Activated T-cell treated with anti-CD3 and anti-CD28 coated beads for 48 hours (primary cell): ENCODE results near the gene SLC25A21.
"Not testable (repeated sequence)": the region's sequence is repeated elsewhere in the genome, so short reads cannot be mapped to it uniquely, and the experiment has no call there.

Source experiments
- DNase-seq: peaks from one replicate; pipeline ENCODE4 v3.0.0-alpha.2; 2020; ENCODE audit warnings: low read depth

Gene SLC25A21

DNA sequence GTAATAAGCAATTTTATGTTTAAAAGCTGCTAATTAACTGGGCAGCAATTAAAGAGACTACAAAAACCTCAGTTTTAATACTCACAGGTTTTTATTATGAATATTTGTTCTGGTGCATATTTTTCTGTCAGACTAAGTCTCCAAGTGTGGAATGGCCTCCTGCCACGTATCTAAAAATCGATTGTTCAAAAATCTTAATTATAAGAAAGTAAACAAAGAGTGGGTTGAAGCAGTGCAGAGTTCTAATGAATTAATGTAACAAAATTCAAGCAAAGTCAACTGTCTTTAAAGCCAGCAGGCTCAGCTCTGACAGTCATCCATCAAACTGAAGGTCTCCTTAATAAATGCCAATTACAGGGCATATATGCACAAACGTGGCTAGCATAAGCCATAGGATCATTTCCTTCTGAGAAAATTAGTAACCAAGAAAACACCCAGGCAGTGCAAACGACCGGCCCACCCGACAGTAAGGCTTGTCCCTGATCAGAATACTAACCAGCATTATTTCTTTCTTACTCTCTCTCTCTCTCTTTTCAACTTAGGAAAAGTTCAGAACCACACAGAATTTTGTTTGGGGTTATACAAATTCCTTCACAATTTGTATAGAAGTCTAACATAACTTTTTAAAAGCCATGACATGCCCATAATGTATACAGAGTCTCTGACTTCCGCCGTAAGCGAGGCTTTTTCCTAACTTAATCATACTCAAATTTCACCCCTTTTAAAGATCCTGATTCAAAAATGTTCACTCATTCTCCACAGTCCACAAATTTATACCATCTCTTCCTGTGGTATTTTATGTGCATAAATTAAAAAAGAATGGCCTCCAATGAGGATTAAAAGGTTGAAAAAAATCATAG lies 83.8 kb downstream of the SLC25A21 start:
- DNase-seq: no peak

DNA sequence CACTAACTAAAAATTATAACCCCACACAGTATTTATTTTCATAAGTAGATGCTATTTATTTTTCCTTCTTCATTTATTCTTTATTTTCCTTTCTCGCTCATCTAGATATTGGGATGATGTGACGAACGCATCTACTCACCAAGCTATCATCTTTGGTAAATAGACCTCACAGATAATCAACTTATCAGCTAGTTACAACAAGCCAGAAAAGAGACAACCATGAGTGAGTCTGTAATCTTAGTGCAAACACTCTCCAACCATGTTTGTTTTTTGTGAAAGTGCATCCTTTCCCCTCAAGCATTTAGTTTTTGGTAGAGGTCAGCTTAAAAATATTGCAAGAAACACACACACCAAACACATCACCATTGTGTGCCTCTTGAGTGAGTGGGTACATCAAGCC lies 84.9 kb downstream of the SLC25A21 start:
- no peak for DNase-seq

DNA sequence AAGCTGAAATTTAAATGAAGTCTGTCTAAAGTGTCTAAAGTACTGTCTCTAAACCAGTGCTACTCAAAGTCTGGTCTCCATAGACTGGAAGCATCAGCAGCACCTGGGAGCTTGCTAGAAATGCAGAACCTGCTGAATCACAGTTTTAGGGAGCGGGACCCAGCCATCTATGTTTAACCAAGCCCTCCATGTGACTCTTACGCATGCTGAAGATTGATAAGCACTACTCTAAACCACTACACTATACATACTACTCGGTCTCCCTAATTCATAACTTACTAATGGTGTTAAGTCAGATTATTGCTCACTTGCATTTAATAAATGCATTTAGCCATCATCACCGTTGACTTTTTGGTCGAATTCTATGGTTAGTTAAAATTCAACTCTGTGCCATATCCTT lies 88.8 kb downstream of the SLC25A21 start:
- no peak for DNase-seq

DNA sequence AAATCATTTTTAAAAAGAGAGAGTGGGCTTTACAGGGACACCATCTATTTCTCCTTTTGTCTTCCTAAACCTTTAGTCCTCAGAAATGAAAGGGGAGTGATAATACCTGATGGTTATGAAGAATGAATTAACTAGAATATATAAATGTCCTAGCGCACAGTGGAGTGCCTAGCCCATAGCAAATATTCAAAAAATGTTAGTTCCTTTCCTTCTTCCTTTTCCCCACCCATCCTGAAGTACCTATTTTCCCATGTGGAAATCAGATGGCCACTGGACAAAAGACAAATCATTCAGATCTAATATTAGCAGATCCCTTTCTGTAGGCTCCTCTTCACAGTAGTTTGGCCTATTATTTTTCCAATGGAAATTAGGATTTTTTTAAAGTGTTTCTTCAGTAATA lies 90.0 kb downstream of the SLC25A21 start:
- DNase-seq: no peak

DNA sequence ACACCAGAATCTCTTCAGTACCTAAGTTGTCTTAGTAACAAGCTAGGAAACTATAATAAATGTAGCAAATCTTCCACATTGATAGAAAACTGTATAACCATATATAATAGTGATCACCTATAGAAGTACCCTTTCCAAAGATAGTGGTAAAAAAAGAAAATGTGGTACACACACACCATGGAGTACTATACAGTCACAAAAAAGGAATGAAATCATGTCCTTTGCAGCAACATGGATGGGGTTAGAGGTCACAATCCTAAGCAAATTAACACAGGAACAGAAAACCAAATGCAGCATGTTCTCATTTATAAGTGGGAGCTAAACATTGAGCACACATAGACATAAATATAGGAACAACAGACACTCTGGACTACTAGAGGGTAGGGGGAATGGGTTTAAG lies 90.5 kb downstream of the SLC25A21 start:
- no peak for DNase-seq

DNA sequence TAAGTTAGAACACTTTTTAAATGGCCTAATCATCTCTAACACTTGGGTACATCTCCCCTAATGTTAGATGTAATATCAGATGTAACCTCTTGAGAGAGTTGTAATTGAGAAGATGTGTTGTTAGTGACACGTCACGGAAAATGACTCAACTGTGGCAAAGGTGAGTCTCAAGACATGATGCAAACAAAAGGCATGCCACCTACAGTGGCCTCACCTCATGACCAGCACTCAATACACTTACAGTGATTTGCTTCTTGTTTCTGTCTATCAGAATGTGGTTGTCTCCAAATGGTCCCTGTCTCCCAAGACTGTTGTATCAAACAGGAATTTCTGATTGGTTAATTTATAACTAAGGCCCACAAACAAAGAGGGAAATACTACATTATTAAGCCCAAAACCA lies 91.2 kb downstream of the SLC25A21 start:
- DNase-seq: no peak

DNA sequence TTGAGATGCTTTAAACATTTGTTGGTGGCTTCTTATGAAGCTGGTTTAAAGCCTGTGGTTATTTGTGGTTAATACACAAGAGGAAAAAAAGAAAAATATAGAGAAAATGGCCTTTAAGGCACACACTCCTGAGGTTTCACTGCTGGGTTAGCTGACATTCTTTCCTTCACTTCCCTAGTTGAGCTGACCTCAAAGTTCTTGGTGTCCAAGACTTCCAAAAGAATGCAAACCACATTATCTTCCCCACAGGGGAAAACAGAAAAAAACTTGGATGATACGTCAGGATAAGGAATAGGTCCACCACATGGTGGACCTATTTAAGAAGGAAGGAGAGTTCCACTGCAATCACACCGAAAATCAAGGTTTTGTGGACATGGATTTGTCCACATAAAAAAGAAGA lies 94.3 kb downstream of the SLC25A21 start:
- no peak for DNase-seq

DNA sequence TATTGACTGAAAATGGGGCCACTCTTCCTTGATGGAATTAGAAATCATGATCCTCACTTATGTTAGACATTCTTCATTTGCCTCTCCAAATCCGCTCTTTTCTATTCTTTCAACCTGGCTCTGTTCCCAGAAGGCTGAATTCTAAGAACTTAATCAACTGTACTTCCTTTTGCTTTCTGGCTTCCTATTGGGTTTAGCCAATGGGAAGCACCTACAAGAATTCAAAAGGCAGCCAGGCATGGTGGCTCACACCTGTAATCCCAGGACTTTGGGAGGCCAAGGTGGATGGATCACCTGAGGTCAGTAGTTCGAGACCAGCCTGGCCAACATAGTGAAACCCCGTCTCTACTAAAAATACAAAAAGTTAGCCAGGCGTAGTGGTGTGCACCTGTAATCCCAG lies 98.1 kb downstream of the SLC25A21 start:
- DNase-seq: not testable (repeated sequence)

DNA sequence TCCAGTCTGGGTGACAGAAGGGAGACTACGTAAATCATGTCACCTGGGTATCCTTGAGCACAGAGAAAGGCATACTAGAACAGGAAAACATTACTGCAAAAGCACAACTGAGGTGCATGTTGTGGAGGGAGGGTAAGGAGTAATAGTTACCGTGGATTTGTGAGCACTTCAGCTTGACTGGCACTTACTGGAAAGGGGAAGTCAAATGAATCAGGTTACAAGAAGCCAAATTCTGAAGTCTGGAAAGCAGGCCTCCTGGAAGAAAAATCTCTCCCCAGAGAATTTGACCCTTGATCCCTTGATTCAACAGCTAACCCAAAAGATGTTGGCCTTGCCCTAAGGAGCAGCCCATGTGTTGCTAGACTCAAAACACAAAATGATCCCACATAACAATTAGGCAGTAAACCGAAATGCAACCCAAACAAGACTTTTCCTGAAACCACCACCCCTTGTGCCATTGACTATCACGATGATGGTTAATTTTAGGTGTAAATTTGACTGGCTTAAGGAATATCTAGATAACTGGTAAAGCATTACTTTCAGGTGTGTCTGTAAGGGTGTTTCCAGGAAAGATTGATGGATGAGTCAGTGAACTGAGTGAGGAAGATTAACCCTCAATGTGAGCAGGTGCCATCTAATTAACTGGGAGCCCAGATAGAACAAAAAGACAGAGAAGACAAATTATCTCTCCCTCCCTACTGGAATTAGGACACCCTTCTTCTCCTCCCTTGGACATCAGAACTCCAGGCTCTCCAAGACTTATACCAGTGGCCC lies 108.8 kb downstream of the SLC25A21 start:
- no peak for DNase-seq

DNA sequence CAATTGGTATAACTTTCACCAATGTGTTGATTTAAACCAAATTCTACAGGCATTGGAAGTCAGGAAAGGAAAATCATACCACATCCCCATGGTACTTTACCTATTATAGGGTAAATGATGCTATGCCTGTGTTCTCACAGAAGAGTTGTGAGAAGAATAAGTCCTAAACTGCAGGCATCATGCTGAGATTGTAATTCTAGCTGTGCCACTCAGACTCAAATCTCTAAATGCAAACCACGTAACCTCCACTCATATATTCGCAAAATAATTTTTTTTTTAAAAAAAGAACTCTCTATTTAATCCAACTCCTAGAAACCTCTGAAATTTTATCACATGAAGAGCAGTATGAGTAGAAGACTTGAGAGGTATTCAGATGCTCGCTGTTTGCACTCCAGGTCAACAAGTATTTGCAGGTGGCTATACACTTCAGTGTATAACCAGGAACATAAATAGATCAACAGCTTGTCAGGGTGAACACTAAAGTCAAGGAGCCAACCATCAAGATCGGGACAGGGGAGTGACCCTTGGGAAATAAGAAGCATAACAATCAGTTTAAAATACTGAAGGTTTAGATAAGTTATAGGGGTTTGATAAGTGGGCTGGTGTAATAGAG lies 110.1 kb downstream of the SLC25A21 start:
- DNase-seq: no peak

DNA sequence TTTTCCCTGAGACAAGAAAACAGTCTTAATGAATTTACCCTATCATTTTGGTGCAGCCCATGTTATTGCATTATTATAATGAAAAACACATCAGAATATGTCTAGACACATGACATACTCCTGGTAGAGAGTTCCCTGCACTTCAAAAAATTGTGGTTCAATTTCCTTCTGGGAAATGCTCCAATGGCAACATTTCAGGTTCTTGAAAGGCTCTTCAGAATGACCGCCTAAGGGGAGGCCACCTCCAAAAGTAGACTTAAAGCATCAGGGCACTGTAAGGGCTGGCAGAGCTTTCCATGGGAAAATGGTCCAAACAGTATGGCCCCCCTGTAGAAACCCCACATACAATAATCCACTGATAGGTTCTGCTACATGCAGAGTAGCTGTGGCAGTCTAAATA lies 110.7 kb downstream of the SLC25A21 start:
- DNase-seq: no peak

DNA sequence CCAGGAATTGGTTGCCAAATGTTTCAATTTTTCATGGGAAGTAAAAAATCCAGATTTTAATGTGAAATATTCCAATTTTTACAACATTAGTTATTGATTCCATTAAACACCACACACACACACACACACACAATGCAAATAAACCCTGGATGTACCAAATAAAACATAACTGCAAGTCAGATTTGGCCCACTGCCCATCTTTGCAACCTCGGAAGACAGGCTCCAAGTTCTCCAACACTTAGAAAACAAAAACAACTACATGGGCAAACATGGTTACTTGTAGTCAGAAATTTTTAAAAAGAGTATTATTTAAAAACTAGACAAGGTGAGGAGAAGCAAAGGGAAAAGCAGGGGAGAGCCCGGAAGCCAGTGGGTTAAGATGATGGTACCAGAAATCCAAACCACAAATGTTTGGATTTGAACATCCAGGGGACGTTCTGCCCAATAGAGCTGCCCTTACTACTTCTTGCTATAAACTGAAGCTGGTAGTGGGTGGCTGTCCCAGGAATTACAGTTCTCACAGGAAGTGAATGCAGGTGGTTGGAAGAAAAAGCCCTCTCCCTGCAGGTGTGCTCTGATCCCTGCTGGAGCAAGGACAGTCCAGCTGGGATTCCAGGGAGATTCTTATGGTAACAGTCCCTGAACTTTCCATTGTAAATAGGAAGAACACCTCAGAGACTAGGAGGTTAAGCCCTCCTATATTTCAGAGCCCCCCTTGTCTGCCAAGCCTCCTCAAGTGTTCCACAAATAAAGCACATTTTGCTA lies 111.7 kb downstream of the SLC25A21 start:
- no peak for DNase-seq

DNA sequence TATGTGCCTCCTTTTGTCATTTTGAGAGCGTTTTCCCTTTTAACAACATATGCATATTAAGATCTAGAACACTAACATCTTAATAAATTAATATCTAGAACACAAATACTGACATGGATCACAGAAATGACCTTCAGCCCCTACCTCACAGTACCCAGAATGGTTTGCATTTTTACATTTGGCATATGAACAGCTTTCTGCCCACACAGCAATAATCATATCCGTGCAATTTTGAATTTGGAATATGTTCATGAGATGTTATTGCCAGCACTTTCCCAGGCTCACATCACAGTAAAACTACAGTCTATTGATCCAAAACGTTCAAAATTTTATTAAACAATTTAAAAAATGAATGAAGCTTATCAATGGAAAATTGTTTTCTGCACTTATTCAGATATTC lies 114.6 kb downstream of the SLC25A21 start:
- DNase-seq: no peak

DNA sequence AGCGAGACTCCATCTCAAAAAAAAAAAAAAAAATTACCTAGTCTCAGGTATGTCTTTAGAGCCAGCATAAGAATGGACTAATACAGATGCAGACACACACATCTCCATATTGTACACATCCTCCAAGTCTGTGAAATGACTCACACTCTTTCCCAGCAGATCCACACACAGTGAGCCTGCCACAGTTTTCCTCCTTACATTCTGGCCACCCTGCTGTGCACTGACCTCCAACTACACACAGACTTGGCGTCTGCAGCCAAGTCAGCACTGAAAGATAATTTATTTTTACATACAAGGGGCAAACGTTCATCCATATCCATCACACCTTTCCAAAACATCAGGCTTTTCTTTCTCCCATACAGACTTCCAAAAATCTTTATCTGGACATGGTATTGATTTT lies 115.9 kb downstream of the SLC25A21 start:
- DNase-seq: no peak

DNA sequence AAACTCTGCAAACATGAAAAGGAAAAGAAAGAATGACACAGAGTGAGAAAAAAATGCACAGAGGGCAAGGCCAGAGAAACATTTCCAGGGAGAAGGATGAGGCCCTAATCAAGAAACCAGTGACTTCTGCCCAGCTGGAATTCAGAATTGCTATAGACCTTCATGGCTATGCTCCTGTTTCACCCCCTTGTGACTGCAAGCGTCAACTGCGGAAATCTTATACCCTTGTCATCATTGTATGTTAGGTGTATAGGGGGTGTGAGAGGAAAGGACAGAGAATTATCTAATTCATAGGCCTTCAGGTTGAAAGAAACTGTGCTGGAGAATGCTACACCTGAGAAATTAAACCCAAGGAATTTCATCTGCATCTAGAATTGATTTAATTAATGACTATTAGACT lies 117.5 kb downstream of the SLC25A21 start:
- no peak for DNase-seq

DNA sequence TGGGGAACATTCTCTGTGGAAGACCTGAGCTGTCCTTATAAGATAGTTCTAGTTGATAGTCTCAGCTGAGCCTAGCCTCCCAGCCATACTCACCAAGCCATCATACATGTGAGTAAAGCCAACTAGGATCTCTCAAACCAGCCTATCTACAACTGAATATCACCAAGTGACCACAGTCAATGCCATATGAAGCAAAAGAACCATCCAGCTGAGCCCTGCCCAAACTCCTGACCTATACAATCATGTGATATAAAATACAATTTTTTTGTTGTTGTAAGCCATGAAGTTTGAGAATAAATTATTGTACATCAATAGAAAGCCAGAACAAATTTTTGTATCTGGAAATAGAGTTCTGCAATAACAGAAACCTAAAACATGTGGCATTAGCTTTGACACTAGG lies 118.3 kb downstream of the SLC25A21 start:
- DNase-seq: no peak

DNA sequence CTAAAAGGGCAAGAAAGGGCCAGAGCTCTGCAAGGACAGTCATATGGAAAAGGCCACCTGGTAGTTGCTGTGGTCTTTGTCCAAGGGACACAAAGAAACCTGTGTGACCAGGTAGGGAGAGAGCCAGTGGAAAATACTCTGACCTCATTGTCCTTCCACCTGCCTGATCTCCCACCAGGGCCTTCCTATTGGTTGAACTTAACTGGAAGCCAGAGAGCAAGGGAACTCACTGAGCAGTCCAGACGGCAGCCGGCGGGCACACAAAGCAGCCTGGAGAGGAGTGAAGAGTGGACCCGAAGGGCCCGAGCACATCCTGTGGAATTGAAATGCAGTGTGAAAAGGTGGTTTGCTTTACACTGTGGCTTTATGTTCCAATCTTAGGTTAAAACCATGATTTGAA lies 120.7 kb downstream of the SLC25A21 start:
- DNase-seq: no peak

DNA sequence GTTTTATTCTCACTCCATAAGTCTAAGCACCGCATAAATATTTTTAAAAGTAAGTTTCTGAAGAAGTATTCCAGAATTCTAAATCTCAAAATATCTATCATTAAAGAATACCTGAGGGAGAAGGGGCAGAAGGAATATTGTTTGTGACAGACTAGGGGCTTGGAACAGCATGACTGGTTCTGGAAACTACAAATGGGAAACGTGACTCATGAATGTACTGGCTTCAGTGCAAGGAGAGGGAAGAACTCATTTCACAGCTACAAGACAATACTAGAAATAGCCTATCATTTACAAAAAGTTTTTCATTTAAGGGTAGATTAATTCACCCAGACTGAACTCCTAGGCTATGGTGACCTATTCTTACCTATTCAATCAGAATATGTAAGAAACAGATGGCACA lies 121.3 kb downstream of the SLC25A21 start:
- no peak for DNase-seq

DNA sequence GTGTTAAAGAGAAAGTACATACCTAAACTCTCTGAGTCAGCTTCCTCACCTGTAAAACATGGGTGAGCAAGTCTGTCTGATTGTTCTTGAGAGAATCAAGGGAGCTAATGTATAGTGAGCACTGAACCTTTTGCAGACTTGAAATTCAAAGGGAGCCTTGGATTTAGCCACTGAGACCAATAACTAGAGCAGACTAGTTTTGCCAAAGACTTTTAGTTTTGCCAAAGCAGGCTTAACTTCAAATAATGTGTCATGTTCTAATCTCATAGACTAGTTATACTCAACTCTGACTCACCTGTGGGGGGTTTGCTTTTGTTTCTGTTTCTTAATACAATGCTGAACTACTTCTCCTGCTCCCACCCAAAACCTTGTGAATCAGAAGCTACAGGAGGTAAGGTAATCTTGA lies 123.7 kb downstream of the SLC25A21 start:
- DNase-seq: no peak

DNA sequence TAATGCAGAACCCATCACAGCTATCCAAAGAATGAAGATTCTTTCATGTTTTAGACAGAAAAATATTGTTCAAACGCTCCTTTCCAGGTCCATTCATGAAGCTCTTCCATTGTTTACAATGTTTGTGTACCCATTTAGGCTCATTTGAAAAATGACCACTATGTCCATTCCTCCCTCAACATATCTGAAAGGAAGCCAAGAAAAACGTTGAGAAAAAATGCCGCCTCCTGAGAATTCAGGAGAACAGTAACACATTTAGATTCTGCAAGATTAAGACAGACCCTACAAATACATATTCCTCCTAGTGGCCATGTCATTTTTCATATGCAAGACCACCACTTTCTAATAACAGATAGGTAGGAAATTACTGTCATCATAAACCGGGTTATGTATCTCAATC lies 124.4 kb downstream of the SLC25A21 start:
- DNase-seq: no peak

DNA sequence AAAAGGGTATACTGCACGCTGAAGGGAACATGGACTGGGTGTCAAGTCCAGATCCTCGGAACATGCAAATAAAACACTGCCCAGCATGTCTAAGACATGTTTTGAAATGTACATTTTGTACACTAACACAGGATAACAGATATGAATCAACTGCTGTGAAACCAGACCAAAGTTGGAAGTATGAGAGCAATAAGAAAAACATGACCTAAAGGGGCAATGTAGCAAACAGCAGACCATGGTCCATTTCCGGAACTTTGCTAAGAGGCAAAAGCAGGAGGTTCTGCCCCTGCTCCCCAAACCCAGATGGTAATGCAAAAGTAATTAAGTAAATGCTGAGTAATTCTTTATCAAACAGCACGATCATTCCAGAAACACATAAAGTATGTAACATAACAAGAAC lies 125.2 kb downstream of the SLC25A21 start:
- no peak for DNase-seq

DNA sequence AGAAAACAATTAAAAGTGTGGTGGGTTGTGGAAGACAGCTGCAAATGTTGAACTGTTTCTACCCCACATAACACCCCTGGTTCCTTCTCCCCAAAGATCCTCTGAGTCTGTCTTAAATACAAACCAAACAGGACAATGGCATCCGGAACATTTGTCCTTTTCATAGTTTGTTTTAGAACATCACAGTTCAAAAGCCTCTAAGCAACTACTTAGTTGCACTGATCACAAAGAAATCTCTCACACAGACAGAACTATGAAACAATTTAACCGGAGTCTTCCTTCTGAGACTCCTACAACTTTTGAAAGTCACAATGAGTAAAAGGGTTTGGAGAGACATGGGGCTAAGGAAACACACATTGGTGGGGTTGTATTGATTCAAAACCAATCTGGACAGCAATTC lies 125.6 kb downstream of the SLC25A21 start:
- DNase-seq: no peak
